Measurements from ENCODE around the gene BACH2.

GRCh38 chr6:90314514-90314913 lies 17.9 kb upstream of the BACH2 start:
- no peak for TF ChIP-seq CTCF (IDR thresholded peaks at IDR 0.05; ENCODE audit: insufficient read depth, low read length)
- TF ChIP-seq POLR2AphosphoS5 (IDR thresholded peaks at IDR 0.05; ENCODE audit: low read depth), result no peak
- no peak for TF ChIP-seq GABPA (IDR thresholded peaks at IDR 0.05; ENCODE audit: low read depth)
